GM13976 (cell line): ENCODE data around the gene KLHL29.

ENCODE experiments used
- DNase-seq: peaks from one replicate; pipeline ENCODE4 v3.0.0; 2012; ENCODE audit warnings: low spot score
- in situ Hi-C: fragments of 300-500 bp; cut with MboI; formaldehyde crosslinking; loops from one replicate; pipeline ENCODE4 v1.12.0; 2022; ENCODE audit warnings: low sequenced_read_pairs, mixed read lengths, inconsistent platforms; ENCODE audit not compliant: unreplicated experiment
- TF ChIP-seq, protein P1 (sequence below): IDR thresholded peaks from 2 replicates; pipeline ENCODE4 v1.5.1; 2012; ENCODE audit warnings: borderline replicate concordance, mild to moderate bottlenecking; ENCODE audit not compliant: insufficient read depth; ENCODE audit errors: extremely low read depth, missing control alignments, control extremely low read depth

The KLHL29 gene

DNA sequence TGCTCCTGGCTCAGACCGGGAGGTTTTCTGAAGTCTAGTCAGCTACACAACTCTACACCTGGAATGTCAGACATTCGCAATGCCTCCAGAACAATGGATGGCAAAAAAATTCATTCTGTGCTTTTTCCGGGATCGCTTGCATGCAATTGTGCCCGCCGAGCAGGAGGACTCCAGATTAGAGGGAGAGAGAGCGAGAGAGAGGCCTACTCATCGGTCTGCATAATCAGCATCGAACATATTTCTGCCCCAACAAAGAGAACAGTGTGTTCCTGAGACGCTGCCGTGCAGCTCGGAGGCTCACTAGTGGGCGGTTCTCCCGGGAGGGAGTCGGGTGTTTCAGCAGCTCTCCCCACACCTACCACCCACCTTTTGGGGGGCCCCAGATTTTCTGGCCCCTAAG is 117.1 kb downstream of the KLHL29 start:
- in situ Hi-C loops: no loop called here

DNA sequence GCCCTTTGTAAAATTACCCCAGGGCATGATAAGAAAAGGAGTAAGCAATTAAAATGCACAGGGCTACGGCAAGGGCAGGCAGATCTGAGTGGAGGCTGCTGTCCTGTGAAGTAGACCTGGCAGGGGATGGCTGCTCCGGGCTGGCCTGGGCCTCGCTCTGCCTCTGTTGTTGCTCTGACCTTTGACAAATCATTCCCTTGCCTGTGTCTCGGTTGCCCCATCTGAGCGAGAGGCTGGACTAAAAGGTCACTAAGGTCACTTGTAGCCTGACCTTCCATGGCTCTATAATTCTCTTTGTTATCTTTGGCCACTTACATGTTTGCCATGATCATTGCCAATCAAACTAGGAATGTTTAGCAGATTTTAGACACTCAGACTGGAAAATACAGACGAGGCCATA is 118.1 kb downstream of the KLHL29 start:
- in situ Hi-C loops: no loop called here
- no peak for DNase-seq
- TF ChIP-seq, protein P1, sequence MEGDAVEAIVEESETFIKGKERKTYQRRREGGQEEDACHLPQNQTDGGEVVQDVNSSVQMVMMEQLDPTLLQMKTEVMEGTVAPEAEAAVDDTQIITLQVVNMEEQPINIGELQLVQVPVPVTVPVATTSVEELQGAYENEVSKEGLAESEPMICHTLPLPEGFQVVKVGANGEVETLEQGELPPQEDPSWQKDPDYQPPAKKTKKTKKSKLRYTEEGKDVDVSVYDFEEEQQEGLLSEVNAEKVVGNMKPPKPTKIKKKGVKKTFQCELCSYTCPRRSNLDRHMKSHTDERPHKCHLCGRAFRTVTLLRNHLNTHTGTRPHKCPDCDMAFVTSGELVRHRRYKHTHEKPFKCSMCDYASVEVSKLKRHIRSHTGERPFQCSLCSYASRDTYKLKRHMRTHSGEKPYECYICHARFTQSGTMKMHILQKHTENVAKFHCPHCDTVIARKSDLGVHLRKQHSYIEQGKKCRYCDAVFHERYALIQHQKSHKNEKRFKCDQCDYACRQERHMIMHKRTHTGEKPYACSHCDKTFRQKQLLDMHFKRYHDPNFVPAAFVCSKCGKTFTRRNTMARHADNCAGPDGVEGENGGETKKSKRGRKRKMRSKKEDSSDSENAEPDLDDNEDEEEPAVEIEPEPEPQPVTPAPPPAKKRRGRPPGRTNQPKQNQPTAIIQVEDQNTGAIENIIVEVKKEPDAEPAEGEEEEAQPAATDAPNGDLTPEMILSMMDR: no peak

More for the DNA sequence above, 117.1 kb downstream of the KLHL29 start:
- TF ChIP-seq, protein P1: no peak
- DNase-seq: no peak

DNA sequence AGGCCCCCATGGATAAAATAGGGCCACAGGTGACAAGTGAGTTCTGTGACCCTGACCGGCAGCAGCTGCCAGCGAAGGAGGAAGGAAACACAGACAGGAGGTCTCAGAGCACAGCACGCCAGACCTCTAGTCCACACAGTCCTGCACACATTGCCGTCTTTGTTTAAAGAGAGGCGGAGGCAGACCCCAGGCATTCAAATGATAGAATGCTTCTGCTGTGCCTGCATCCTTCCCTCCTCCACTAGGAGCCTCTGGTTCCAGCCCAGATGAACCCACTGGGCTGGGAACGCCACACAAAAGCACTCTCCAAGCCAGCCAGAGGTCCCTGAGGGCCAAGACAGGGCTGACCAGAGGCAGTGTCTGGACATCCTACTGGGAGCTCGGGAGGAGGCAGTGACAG is 118.7 kb downstream of the KLHL29 start:
- TF ChIP-seq, protein P1: no peak

GRCh38 chr2:23504591-23504990 is 119.6 kb downstream of the KLHL29 start:
- no peak for DNase-seq
- TF ChIP-seq, protein P1: no peak
- in situ Hi-C loops: no loop called here

More for the DNA sequence above, 118.7 kb downstream of the KLHL29 start:
- no peak for DNase-seq
- in situ Hi-C loops: no loop called here

GRCh38 chr2:23505218-23505983 is 120.4 kb downstream of the KLHL29 start:
- TF ChIP-seq, protein P1: no peak
- DNase-seq: no peak
- in situ Hi-C loops: no loop called here

- in situ Hi-C loops: no loop called here
- TF ChIP-seq, protein P1: no peak
- DNase-seq: no peak
Measured at GRCh38 chr2:23505984-23506380, 121.0 kb downstream of the KLHL29 start.
